SU-DHL-6 (cell line): ENCODE measurements around the gene HOXD11.

Experiments used
- H2AFZ ChIP-seq: fragments of 200-600 bp; sonication (generic); 2 replicates; pipeline ENCODE4 v1.6.1; 2014; ENCODE audit warnings: low read depth, mild to moderate bottlenecking, moderate library complexity, mixed read lengths, antibody characterized with exemption, low read length; ENCODE audit not compliant: severe bottlenecking
- H3F3A ChIP-seq: fragments of 200-600 bp; shearing (Covaris generic); 2 replicates; pipeline ENCODE4 v1.6.0; 2016; ENCODE audit warnings: antibody characterized with exemption, mild to moderate bottlenecking; ENCODE audit not compliant: insufficient read depth
- H3K27ac ChIP-seq: fragments of 200-600 bp; sonication (generic); 2 replicates; pipeline ENCODE4 v1.5.1; 2016; ENCODE audit warnings: low read depth, mild to moderate bottlenecking, low read length, moderate library complexity, mixed read lengths
- H3K27me3 ChIP-seq: fragments of 200-600 bp; sonication (generic), shearing (Covaris generic); 2 replicates; pipeline ENCODE4 v1.6.0; 2014; ENCODE audit warnings: mild to moderate bottlenecking, low read length
- H3K36me3 ChIP-seq: fragments of 200-600 bp; sonication (generic); 2 replicates; pipeline ENCODE4 v1.6.1; 2014; ENCODE audit warnings: mild to moderate bottlenecking, low read length, mixed read lengths
- H3K4me2 ChIP-seq: fragments of 300-600, 200-600 bp; shearing (Covaris generic), sonication (generic); 2 replicates; pipeline ENCODE4 v1.6.0; 2014; ENCODE audit warnings: low read length, low read depth, mild to moderate bottlenecking; ENCODE audit not compliant: poor library complexity, severe bottlenecking
- H3K4me3 ChIP-seq: fragments of 200-600 bp; sonication (generic); 2 replicates; pipeline ENCODE4 v1.5.1; 2014; ENCODE audit warnings: antibody characterized with exemption, low read length, mild to moderate bottlenecking, mixed read lengths; ENCODE audit not compliant: insufficient read depth, poor library complexity, severe bottlenecking
- H3K79me2 ChIP-seq: fragments of 200-600 bp; sonication (generic); 2 replicates; pipeline ENCODE4 v1.6.1; 2014; ENCODE audit warnings: mild to moderate bottlenecking, low read length, moderate library complexity; ENCODE audit not compliant: insufficient read depth
- H3K9ac ChIP-seq: fragments of 200-600 bp; sonication (generic); 2 replicates; pipeline ENCODE4 v1.7.0; 2014; ENCODE audit warnings: mild to moderate bottlenecking, low read length
- H3K9me2 ChIP-seq: fragments of 200-600 bp; sonication (generic); replicated peaks from 2 replicates; pipeline ENCODE4 v1.6.1; 2014; ENCODE audit warnings: low read length; ENCODE audit not compliant: insufficient read depth
- H3K9me3 ChIP-seq: fragments of 200-600 bp; sonication (generic); 2 replicates; pipeline ENCODE4 v1.6.1; 2014; ENCODE audit warnings: low read length, mixed read lengths; ENCODE audit not compliant: insufficient read depth
- H4K20me1 ChIP-seq: fragments of 200-600 bp; sonication (generic); 2 replicates; pipeline ENCODE4 v1.6.1; 2014; ENCODE audit warnings: low read depth, mild to moderate bottlenecking, antibody characterized with exemption, low read length, moderate library complexity, mixed read lengths
- EZH2phosphoT487 ChIP-seq: fragments of 200-600 bp; sonication (generic), shearing (Covaris generic); conservative IDR thresholded peaks from 2 replicates; pipeline ENCODE4 v1.6.1; 2018; ENCODE audit warnings: mild to moderate bottlenecking, antibody characterized with exemption, low read length, moderate library complexity, mixed read lengths
- TF ChIP-seq, protein P1 (sequence below): fragments of 200-600 bp; sonication (generic); IDR thresholded peaks from one replicate; pipeline ENCODE4 v1.5.1; 2017; ENCODE audit warnings: antibody characterized with exemption, mild to moderate bottlenecking, low read length, moderate library complexity; ENCODE audit not compliant: insufficient read depth, poor library complexity, severe bottlenecking

HOXD11 gene

DNA sequence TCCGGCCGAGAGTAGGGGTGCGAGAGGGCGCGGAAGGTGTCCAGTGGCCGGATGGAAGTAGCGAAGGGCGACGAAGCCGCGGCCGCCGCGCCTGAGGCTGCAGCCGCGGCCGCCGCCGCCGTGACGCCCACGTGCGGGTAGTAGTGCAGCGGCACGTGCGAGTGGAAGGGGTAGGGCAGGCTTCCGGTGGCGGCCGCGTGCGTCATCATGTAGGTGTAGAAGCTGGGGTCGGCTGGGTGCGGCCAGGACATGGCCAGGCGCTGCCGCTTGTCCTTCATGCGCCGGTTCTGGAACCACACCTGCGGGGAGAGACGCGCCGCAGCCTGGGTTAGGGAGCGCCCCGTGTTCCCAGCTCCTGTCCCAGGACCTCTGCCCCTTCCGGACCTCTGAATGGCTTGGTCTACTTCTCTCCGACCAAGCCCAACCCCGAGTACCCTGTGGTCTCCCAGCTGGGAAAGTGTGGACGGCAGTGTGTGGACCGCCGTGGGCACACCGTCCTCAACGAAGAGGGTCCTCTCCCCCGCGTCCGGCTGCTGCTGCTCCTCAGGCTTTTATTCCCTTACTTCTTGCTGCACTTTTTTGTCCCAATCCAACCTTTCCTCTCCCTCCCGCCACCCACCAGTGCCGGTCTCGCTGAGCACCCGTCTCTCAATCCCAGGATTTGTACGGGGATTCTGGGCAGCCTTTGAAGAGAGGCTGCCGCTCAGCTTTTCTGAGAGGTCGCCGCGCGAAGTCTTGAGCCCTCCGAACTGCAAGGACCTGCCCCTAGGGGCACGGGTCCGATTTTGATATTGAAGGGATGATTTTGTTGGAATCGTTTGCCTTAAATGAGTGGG, 26.3 kb upstream of the HOXD11 start:
- no peak overlapping the region for H3K27ac ChIP-seq
- no peaks in the 10 kb centered on the region for H4K20me1 ChIP-seq
- no peaks in the 10 kb centered on the region for H3K36me3 ChIP-seq
- no peaks in the 10 kb centered on the region for H3K27me3 ChIP-seq
- H3K9me3 ChIP-seq: no peaks in the 10 kb centered on the region
- no peak for TF ChIP-seq EZH2phosphoT487
- TF ChIP-seq, protein P1, sequence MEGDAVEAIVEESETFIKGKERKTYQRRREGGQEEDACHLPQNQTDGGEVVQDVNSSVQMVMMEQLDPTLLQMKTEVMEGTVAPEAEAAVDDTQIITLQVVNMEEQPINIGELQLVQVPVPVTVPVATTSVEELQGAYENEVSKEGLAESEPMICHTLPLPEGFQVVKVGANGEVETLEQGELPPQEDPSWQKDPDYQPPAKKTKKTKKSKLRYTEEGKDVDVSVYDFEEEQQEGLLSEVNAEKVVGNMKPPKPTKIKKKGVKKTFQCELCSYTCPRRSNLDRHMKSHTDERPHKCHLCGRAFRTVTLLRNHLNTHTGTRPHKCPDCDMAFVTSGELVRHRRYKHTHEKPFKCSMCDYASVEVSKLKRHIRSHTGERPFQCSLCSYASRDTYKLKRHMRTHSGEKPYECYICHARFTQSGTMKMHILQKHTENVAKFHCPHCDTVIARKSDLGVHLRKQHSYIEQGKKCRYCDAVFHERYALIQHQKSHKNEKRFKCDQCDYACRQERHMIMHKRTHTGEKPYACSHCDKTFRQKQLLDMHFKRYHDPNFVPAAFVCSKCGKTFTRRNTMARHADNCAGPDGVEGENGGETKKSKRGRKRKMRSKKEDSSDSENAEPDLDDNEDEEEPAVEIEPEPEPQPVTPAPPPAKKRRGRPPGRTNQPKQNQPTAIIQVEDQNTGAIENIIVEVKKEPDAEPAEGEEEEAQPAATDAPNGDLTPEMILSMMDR: no peak
- H3K4me2 ChIP-seq: no peak overlapping the region
- H3K4me3 ChIP-seq: no peak overlapping the region
- no peaks in the 10 kb centered on the region for H3K9me2 ChIP-seq
- no peaks in the 10 kb centered on the region for H3K79me2 ChIP-seq
- no peak overlapping the region for H3K9ac ChIP-seq
- no peaks in the 10 kb centered on the region for H3F3A ChIP-seq
- H2AFZ ChIP-seq: no peak overlapping the region

- Histone ChIP-seq H3K27me3 (no peaks in the 10 kb centered on the region), H3K9me3 (no peaks in the 10 kb centered on the region), H3K79me2 (no peaks in the 10 kb centered on the region), H2AFZ (no peak overlapping the region), H3K4me2 (no peak overlapping the region), H3F3A (no peaks in the 10 kb centered on the region), H3K27ac (no peak overlapping the region), H3K9ac (no peak overlapping the region), H3K9me2 (no peaks in the 10 kb centered on the region), H3K4me3 (no peak overlapping the region), H3K36me3 (no peaks in the 10 kb centered on the region), H4K20me1 (no peaks in the 10 kb centered on the region)
- TF ChIP-seq EZH2phosphoT487: no peak
- TF ChIP-seq, protein P1: no peak
Observed at GRCh38 chr2:176081376-176081836, 25.7 kb upstream of the HOXD11 start.

DNA sequence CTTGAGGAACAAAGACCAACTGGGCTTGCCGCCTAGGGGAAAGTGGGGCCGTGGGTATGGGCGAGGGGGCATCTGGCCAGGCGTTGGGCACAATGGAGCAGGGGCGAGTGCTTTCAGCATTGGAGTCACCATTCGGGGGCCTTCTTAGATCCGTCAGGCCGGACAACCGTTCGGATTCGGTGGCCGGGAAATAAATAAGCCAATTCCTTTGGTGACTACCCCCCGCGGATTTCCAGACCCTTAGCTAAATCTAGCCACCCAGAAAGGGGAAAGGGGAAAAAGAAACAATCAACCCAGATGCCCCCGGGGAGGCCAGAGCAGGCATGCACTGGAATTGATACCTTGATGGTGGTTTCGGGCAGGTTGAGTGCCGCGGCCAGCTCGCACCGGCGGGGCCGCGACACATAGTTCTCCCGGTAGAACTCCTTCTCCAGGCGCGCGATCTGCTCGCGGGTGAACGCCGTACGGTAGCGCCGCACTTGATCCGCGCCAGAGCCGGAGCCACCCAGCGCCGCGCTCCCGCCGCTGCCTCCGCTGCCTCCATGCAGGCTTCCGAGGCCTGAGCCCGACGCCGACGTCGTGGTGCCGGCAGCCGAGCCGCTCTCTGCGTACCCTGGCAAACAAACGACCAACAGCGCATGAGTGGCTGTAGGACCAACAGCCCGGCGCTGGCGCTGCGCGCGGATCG, 25.1 kb upstream of the HOXD11 start:
- no peaks in the 10 kb centered on the region for H4K20me1 ChIP-seq
- no peak overlapping the region for H3K4me3 ChIP-seq
- no peak overlapping the region for H3K9ac ChIP-seq
- H3K27ac ChIP-seq: no peak overlapping the region
- H3K9me2 ChIP-seq: no peaks in the 10 kb centered on the region
- H3K79me2 ChIP-seq: no peaks in the 10 kb centered on the region
- no peak overlapping the region for H3K4me2 ChIP-seq
- H3K27me3 ChIP-seq: no peaks in the 10 kb centered on the region
- TF ChIP-seq EZH2phosphoT487: no peak
- TF ChIP-seq, protein P1: no peak
- H2AFZ ChIP-seq: no peak overlapping the region
- no peaks in the 10 kb centered on the region for H3K9me3 ChIP-seq
- H3K36me3 ChIP-seq: no peaks in the 10 kb centered on the region
- no peaks in the 10 kb centered on the region for H3F3A ChIP-seq
